ENCODE results near the gene COPG2. TPM values are rescaled to one million over a fixed set of nuclear protein-coding genes. Genes with fewer than 3 reads are reported as not detected.

Gene COPG2
- total RNA-seq, 1 experiment from 2014 or later, result 25.5 TPM

DNA sequence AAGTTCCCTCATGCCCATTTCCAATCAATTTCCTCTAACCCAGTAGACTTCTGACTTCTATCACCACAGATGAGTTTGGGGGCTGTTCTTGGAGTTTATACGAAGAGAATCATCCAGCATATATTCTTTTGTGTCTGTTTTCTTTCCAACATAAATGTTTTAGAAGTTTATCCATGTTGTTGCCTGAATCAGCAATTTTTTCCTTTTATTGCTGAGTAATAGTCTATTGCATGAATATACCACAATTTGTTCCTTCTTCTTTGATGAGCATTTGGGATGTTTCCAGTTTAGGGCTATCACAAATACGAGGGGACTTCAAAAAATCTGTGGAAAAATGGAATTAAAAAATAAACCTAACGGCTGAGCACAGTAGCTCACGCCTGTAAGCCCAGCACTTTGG is 26.2 kb downstream of the COPG2 start:
- no peak for DNase-seq
- no peak overlapping the region for H3K4me2 ChIP-seq
- no peaks in the 10 kb centered on the region for H3K4me1 ChIP-seq (replicated peaks; ENCODE audit: insufficient read depth)
- no peak overlapping the region for H3K27ac ChIP-seq
- no peak overlapping the region for H3K4me3 ChIP-seq
- no TSS peak for BruUV-seq (replicated peaks)
- TF ChIP-seq, protein P1, sequence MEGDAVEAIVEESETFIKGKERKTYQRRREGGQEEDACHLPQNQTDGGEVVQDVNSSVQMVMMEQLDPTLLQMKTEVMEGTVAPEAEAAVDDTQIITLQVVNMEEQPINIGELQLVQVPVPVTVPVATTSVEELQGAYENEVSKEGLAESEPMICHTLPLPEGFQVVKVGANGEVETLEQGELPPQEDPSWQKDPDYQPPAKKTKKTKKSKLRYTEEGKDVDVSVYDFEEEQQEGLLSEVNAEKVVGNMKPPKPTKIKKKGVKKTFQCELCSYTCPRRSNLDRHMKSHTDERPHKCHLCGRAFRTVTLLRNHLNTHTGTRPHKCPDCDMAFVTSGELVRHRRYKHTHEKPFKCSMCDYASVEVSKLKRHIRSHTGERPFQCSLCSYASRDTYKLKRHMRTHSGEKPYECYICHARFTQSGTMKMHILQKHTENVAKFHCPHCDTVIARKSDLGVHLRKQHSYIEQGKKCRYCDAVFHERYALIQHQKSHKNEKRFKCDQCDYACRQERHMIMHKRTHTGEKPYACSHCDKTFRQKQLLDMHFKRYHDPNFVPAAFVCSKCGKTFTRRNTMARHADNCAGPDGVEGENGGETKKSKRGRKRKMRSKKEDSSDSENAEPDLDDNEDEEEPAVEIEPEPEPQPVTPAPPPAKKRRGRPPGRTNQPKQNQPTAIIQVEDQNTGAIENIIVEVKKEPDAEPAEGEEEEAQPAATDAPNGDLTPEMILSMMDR (conservative IDR thresholded peaks at IDR 0.05), result no peak
- no peak for TF ChIP-seq EZH2 (IDR thresholded peaks at IDR 0.05; ENCODE audit: low read depth)
- no peaks in the 10 kb centered on the region for H4K20me1 ChIP-seq (ENCODE audit: insufficient read depth)
- ChIA-PET CTCF (no interaction called here), POLR2A (ENCODE audit: unreplicated experiment) (interaction anchor here (0.7 kb wide), 1 partner anchor 31 kb away, joined by 3 read pairs; no protein-coding TSS in a partner anchor)
- 0 out of 2 replicates have a peak, but pooled peaks cover 10% of the 10 kb centered on the region for H3K36me3 ChIP-seq (ENCODE audit: low read depth)
- intact Hi-C loops (cut with micrococcal nuclease; ENCODE audit: unreplicated experiment), result no loop called here
- peaks cover 3% of the 10 kb centered on the region; the same call in 1 of the 2 replicates for H3K9me3 ChIP-seq (ENCODE audit: insufficient read depth, low read depth)
- no peaks in the 10 kb centered on the region for H3K9me2 ChIP-seq (ENCODE audit: insufficient read depth)
- no peaks in the 10 kb centered on the region for H3K27me3 ChIP-seq (ENCODE audit: insufficient read depth, low read depth)
- no peaks in the 10 kb centered on the region for H3K79me2 ChIP-seq (ENCODE audit: low read depth)
- H3F3A ChIP-seq (ENCODE audit: insufficient read depth, low read depth), result no peaks in the 10 kb centered on the region
- no peak overlapping the region for H2AFZ ChIP-seq

DNA sequence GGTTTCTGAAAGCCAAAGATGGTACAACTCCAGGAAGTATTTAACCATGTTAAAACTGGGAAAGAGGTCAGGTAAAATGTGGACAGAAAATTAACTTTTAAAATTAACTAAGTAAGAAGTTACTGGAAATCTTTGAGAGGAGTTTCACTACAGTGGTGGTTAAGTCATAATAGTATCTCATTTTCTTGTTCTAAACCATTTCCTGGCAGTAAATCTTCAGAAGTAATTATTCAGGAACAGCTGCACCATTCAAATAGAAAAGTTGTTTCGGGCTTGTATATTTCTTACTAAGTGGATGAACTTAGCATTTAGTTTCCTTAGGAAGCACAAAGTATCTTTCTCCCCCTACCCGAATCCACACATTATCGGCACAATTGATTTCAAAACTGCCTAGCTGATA is 27.1 kb downstream of the COPG2 start:
- Histone ChIP-seq H3K4me1 (replicated peaks; ENCODE audit: insufficient read depth) (no peaks in the 10 kb centered on the region), H3K9me3 (ENCODE audit: insufficient read depth, low read depth) (peaks cover 3% of the 10 kb centered on the region; the same call in 1 of the 2 replicates), H3K4me2 (no peak overlapping the region), H2AFZ (no peak overlapping the region), H3K27me3 (ENCODE audit: insufficient read depth, low read depth) (no peaks in the 10 kb centered on the region), H4K20me1 (ENCODE audit: insufficient read depth) (no peaks in the 10 kb centered on the region), H3F3A (ENCODE audit: insufficient read depth, low read depth) (no peaks in the 10 kb centered on the region), H3K79me2 (ENCODE audit: low read depth) (no peaks in the 10 kb centered on the region), H3K36me3 (ENCODE audit: low read depth) (0 out of 2 replicates have a peak, but pooled peaks cover 10% of the 10 kb centered on the region), H3K4me3 (no peak overlapping the region), H3K9me2 (ENCODE audit: insufficient read depth) (no peaks in the 10 kb centered on the region), H3K27ac (no peak overlapping the region)
- intact Hi-C loops (cut with micrococcal nuclease; ENCODE audit: unreplicated experiment), result no loop called here
- BruUV-seq (replicated peaks), result no TSS peak
- no peak for TF ChIP-seq EZH2 (IDR thresholded peaks at IDR 0.05; ENCODE audit: low read depth)
- TF ChIP-seq, protein P1 (conservative IDR thresholded peaks at IDR 0.05), result no peak
- CTCF ChIA-PET, result no interaction called here
- no peak for DNase-seq
- POLR2A ChIA-PET (ENCODE audit: unreplicated experiment), result no interaction called here

DNA sequence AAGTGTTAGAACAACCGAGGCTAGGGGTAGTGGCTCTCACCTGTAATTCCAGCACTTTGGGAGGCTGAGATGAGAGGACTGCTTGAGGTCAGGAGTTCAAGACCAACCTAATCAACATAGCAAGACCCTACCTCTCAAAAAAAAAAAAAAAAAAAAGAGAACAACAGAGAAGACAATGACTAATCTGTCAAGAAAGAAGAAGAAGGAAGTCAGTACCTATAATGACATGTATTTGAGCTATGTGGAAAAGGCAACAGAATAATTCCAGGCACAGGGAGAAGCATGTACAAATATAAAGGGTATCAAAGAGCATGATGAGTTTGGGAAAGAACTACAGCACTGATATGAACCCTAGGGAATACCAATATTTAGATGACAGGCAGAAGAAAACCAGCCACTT is 27.5 kb downstream of the COPG2 start:
- H3K4me3 ChIP-seq, result no peak overlapping the region
- TF ChIP-seq, protein P1 (conservative IDR thresholded peaks at IDR 0.05), result no peak
- TF ChIP-seq EZH2 (IDR thresholded peaks at IDR 0.05; ENCODE audit: low read depth), result no peak
- no peak overlapping the region for H3K4me2 ChIP-seq
- H3F3A ChIP-seq (ENCODE audit: insufficient read depth, low read depth), result no peaks in the 10 kb centered on the region
- 0 out of 2 replicates have a peak, but pooled peaks cover 10% of the 10 kb centered on the region for H3K36me3 ChIP-seq (ENCODE audit: low read depth)
- POLR2A ChIA-PET (ENCODE audit: unreplicated experiment), result no interaction called here
- no peak overlapping the region for H2AFZ ChIP-seq
- no peaks in the 10 kb centered on the region for H4K20me1 ChIP-seq (ENCODE audit: insufficient read depth)
- peaks cover 3% of the 10 kb centered on the region; the same call in 1 of the 2 replicates for H3K9me3 ChIP-seq (ENCODE audit: insufficient read depth, low read depth)
- CTCF ChIA-PET, result no interaction called here
- H3K27me3 ChIP-seq (ENCODE audit: insufficient read depth, low read depth), result no peaks in the 10 kb centered on the region
- H3K27ac ChIP-seq, result no peak overlapping the region
- no TSS peak for BruUV-seq (replicated peaks)
- no peak for DNase-seq
- no peaks in the 10 kb centered on the region for H3K79me2 ChIP-seq (ENCODE audit: low read depth)
- no peaks in the 10 kb centered on the region for H3K9me2 ChIP-seq (ENCODE audit: insufficient read depth)
- intact Hi-C loops (cut with micrococcal nuclease; ENCODE audit: unreplicated experiment), result no loop called here
- H3K4me1 ChIP-seq (replicated peaks; ENCODE audit: insufficient read depth), result no peaks in the 10 kb centered on the region

Measured in PC-9 (cell line).